GM19372 (cell line): ENCODE data around the gene FAM13C.
"Not testable (repeated sequence)": the region's sequence is repeated elsewhere in the genome, so short reads cannot be mapped to it uniquely, and the experiment has no call there.

Experiments
- ATAC-seq: cut with Tn5 transposase; IDR thresholded peaks from one replicate; pipeline ENCODE4 v1.9.1; 2021; ENCODE audit warnings: mild to moderate bottlenecking, low read depth, moderate library complexity; ENCODE audit not compliant: unreplicated experiment

The FAM13C gene

GRCh38 chr10:59242057-59242456, 120.3 kb downstream of the FAM13C start:
- ATAC-seq = no peak

- no peak for ATAC-seq
Measured at GRCh38 chr10:59240582-59241183, 121.7 kb downstream of the FAM13C start.

DNA sequence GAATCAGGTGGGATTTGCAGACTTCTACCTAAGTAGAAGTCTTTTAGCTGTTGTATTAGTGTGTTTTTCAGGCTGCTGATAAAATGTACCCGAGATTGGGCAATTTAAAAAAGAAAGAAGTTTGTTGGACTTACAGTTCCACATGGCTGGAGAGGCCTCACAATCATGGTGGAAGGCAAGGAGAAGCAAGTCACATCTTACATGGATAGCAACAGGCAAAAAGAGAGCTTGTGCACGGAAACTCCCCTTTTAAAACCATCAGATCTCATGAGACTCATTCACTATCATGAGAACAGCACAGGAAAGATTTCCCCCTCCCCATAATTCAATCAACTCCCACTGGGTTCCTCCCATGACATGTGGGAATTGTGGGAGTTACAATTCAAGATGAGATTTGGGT, 123.2 kb downstream of the FAM13C start:
- ATAC-seq = not testable (repeated sequence)

GRCh38 chr10:59237775-59238174, 124.6 kb downstream of the FAM13C start:
- ATAC-seq = no peak

DNA sequence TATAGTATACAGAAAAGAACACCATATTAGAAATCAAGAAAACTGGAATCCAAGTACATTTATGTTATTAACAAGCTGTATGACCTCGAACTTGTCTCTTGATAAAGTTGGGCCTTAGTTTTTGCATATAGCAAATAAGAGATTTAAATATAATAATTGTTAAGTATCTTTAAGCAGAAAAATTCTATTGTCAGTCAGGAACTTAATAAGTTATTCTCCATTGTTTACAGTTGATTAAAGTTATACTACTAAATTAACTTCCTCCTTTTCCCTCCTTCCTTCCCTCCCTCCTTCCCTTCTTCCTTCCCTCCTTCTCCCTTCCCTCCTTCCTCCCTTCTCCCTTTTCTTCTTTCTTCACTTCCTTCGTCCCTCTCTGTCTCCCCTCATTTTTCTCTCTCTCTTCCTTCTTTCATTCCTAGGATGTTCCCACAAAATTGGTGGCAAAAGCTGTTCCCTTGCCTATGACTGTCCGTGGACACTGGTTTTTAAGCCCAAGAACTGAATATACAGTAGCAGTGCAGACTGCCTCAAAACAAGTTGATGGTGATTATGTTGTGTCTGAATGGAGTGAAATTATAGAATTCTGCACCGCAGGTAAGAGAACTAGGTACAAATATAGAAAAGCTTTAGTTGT, 126.2 kb downstream of the FAM13C start:
- no peak for ATAC-seq

DNA sequence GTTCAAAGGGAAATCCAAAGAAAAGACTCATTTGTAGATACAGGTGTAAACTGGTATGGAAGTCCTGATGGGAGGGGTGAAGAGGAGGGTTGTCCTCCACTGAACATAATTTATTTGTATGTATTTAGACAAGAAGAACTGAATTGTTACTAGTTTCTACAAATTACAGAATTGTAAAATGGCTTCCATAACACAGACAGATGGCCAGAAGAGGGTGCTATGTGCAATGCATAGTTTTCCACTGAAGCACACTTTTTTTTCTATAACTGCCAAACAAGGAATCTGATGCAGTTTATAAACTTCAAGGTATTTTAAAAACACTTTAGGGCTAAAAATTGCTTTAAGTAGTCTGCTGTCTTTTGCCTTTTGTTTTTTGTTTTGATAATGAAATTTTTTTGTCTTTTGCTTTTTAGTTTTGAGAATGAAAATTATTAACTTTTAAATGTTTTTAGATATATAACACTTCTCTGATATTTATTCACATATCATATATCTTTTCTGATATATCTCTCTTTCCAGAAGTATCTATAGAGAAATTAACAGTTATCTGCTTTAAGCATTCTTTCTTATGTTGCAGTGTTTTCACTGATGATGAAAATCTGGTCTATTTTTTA, 127.4 kb downstream of the FAM13C start:
- no peak for ATAC-seq

DNA sequence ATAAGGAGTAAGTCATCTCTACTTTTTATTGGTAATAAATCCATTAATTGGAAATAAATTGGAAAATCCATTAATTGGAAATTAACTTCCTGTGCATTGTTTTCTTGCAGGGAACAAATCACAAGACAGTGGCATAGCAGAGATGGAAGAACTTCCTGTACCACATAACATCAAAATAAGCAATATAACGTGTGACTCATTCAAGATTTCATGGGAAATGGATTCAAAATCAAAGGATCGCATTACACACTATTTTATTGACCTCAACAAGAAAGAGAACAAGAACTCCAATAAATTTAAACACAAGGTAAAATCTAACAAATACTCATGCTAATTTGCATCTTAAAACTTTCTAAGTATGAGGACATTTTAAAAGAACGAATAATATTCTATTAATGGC, 128.2 kb downstream of the FAM13C start:
- no peak for ATAC-seq

GRCh38 chr10:59229441-59229840, 132.9 kb downstream of the FAM13C start:
- no peak for ATAC-seq

DNA sequence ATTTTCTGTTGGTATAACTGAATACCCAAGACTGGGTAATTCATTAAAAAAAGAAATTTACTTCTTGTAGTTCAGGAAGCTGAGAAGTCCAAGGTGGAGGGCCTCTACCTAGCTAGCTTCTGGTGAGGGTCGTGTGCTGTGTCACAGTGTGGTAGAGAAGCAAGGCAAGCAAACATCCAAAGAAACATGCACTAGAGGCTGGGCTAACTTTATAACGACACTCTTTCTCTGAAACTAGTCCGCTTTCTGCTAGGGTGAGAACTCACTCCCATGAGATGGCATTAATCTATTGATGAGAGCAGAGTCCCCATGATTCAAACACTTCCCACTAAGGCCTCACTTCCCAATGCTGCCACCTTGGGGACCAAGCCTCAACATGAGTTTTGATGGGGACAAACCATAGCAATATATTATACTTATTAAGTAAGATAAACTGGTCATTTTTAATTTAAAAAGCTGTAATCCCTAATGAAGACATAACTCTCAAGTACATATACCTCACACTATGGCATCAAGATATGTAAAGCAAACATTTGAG, 135.1 kb downstream of the FAM13C start:
- no peak for ATAC-seq

DNA sequence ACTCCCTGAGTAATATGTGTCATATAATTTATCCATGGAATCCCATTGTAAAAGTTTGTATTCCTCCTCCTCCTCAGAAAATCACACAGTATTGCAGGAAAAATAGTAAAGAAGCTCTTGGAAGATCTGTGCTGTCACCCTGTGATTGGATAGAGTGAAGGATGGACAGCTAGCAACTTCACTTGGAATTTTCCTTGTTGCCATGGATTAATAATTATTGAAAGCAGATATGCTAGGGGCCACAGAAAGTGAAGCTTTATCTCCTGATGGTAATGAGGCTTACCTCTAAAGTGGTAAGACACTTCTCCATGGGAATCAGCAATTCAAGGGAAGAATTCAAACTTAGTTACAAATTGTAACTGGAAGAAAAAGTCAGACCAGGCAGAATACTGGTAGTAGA, 137.1 kb downstream of the FAM13C start:
- no peak for ATAC-seq

- not testable (repeated sequence) for ATAC-seq
Measured at GRCh38 chr10:59223597-59223996, 138.8 kb downstream of the FAM13C start.

GRCh38 chr10:59222788-59223187, 139.6 kb downstream of the FAM13C start:
- no peak for ATAC-seq

GRCh38 chr10:59216178-59216869, 146.0 kb downstream of the FAM13C start:
- no peak for ATAC-seq

DNA sequence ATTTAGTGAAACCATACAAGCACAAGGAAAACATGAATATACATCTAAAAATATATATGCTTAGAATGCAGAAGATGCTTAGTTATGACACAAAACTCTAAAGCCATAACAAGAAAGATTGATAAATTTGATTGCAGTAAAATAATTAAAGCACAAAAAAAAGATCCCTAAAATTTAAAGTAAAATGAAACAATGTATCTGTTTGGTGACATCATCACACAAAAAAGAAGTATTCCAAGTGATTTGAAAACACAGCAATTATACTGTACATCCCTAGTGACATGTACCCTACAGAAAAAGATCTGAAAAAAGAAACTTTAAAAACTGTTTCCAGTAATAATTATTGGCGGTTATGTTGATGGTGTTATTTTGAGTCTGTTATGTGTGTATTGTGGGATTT, 148.2 kb downstream of the FAM13C start:
- ATAC-seq = no peak

- no peak for ATAC-seq
Measured at GRCh38 chr10:59212301-59212798, 150.0 kb downstream of the FAM13C start.

- ATAC-seq = no peak
Measured at GRCh38 chr10:59206204-59206720, 156.1 kb downstream of the FAM13C start.
